Astrocyte (in vitro differentiated cells and primary cell): ENCODE measurements around the gene TOP2B.

Source experiments
- EZH2 ChIP-seq: IDR thresholded peaks from 2 replicates; pipeline ENCODE4 v1.6.1; 2012; ENCODE audit warnings: mild to moderate bottlenecking, low read length, inconsistent platforms; ENCODE audit not compliant: insufficient read depth
- TF ChIP-seq, protein P1 (sequence below): IDR thresholded peaks from 2 replicates; pipeline ENCODE4 v1.5.1; 2011; ENCODE audit warnings: low read depth, mild to moderate bottlenecking, inconsistent platforms, low read length, moderate library complexity; ENCODE audit not compliant: insufficient read depth

GRCh38 chr3:25566358-25566920 lies 98.3 kb downstream of the TOP2B start:
- TF ChIP-seq, protein P1, sequence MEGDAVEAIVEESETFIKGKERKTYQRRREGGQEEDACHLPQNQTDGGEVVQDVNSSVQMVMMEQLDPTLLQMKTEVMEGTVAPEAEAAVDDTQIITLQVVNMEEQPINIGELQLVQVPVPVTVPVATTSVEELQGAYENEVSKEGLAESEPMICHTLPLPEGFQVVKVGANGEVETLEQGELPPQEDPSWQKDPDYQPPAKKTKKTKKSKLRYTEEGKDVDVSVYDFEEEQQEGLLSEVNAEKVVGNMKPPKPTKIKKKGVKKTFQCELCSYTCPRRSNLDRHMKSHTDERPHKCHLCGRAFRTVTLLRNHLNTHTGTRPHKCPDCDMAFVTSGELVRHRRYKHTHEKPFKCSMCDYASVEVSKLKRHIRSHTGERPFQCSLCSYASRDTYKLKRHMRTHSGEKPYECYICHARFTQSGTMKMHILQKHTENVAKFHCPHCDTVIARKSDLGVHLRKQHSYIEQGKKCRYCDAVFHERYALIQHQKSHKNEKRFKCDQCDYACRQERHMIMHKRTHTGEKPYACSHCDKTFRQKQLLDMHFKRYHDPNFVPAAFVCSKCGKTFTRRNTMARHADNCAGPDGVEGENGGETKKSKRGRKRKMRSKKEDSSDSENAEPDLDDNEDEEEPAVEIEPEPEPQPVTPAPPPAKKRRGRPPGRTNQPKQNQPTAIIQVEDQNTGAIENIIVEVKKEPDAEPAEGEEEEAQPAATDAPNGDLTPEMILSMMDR: no peak
- TF ChIP-seq EZH2: no peak
